GM15510 (cell line): Measurements from ENCODE around the gene NOTO.

Experiments
- POLR2A ChIP-seq: IDR thresholded peaks from 3 replicates; pipeline ENCODE4 v1.6.1; 2011; ENCODE audit warnings: borderline replicate concordance; ENCODE audit not compliant: insufficient read length; ENCODE audit errors: extremely low read depth

The NOTO gene

GRCh38 chr2:73258186-73258912 lies 56.0 kb downstream of the NOTO start:
- no peak for TF ChIP-seq POLR2A

GRCh38 chr2:73258913-73259215 lies 56.5 kb downstream of the NOTO start:
- TF ChIP-seq POLR2A: no peak

DNA sequence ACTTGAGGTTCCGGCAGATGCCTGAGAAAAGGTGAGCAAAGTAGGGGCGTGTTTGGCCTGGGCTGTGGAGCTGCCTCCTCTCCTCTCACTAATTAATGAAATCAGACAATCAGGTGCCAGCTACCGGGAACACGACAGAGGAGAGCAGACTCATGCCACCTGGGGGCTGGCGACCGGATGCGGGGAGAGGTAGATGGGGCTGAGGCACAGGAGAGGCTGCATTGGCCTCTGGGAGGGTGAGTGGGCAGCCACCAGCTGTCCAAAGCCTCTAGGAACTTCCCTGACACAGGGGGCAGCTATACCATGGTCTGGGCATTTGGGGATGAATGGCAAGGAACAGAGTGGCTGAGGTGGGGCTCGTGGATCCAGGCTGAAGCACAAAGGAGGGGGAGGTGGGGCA lies 56.9 kb downstream of the NOTO start:
- TF ChIP-seq POLR2A: no peak

- TF ChIP-seq POLR2A: no peak
Observed at GRCh38 chr2:73259704-73260337, 57.4 kb downstream of the NOTO start.

DNA sequence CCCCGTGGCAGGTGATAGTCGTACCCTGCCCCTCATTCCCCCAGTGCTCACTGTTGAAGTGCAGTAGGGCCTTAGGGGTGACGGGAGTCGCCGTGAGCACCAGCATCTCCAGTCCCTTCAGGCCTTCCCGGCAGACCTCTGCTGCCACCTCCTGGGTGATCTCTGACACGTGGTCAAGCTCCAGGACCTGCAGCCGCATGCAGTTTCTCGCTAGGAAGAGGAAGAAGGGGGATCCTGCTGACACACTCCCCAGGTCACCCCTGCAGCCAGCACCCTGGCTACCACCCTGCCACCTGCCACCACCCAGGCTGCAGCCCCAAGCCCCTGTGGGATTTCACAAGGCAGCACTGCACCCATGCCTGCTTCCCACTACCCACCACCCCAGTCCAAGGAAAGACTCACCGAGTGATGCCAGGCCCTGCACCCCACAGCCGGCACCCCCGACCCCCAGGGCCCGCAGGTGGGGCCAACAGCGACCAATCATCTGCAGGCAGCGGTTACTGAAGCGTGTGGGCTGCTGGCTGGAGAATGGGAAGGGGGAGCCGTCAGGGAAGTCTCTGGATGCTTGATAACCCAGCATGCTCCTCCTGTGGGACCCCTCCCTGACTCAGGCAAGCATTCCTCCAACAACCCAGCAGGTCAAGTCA lies 58.1 kb downstream of the NOTO start:
- no peak for TF ChIP-seq POLR2A
